GM10847 (cell line): ENCODE data around the gene TMOD1.

ENCODE experiments used
- POLR2A ChIP-seq: IDR thresholded peaks from 2 replicates; pipeline ENCODE4 v1.6.1; 2011; ENCODE audit not compliant: insufficient read length; ENCODE audit errors: extremely low read depth

TMOD1 gene

GRCh38 chr9:97501177-97501971 is at the start of gene TMOD1:
Gene TMOD1 (plus strand): TSS chr9:97501666. CDS start chr9:97524189, 22,523 bp downstream.
- TF ChIP-seq POLR2A = peak; percentile 26

GRCh38 chr9:97459326-97459725 is 42.1 kb upstream of the TMOD1 start:
- no peak for TF ChIP-seq POLR2A

- TF ChIP-seq POLR2A = no peak
Measured at GRCh38 chr9:97462159-97462558, 39.3 kb upstream of the TMOD1 start.

- TF ChIP-seq POLR2A = no peak
Measured at GRCh38 chr9:97462914-97463313, 38.6 kb upstream of the TMOD1 start.

- no peak for TF ChIP-seq POLR2A
Measured at GRCh38 chr9:97468658-97469448, 32.6 kb upstream of the TMOD1 start.

- TF ChIP-seq POLR2A = no peak
Measured at GRCh38 chr9:97470076-97470475, 31.4 kb upstream of the TMOD1 start.

- no peak for TF ChIP-seq POLR2A
Measured at GRCh38 chr9:97473717-97474116, 27.7 kb upstream of the TMOD1 start.

- TF ChIP-seq POLR2A = no peak
Measured at GRCh38 chr9:97474372-97474925, 27.0 kb upstream of the TMOD1 start.

- TF ChIP-seq POLR2A = no peak
Measured at GRCh38 chr9:97475059-97475458, 26.4 kb upstream of the TMOD1 start.

- no peak for TF ChIP-seq POLR2A
Measured at GRCh38 chr9:97478301-97478981, 23.0 kb upstream of the TMOD1 start.

- TF ChIP-seq POLR2A = no peak
Measured at GRCh38 chr9:97479496-97480159, 21.8 kb upstream of the TMOD1 start.

GRCh38 chr9:97480174-97480573 is 21.3 kb upstream of the TMOD1 start:
- TF ChIP-seq POLR2A = no peak

GRCh38 chr9:97480749-97481148 is 20.7 kb upstream of the TMOD1 start:
- TF ChIP-seq POLR2A = no peak

GRCh38 chr9:97484134-97484533 is 17.3 kb upstream of the TMOD1 start:
- TF ChIP-seq POLR2A = no peak

- TF ChIP-seq POLR2A = no peak
Measured at GRCh38 chr9:97487107-97487506, 14.4 kb upstream of the TMOD1 start.
